Activated T-helper 17 cell treated with anti-CD3 and anti-CD28 coated beads, Interleukin-2, amount 50 U/mL, for 72 hours (primary cell): ENCODE data around the gene TYK2. TPM values are rescaled to one million over a fixed set of nuclear protein-coding genes. Genes with fewer than 3 reads are reported as not detected.
"Not testable (repeated sequence)": the region's sequence is repeated elsewhere in the genome, so short reads cannot be mapped to it uniquely, and the experiment has no call there.

Experiments used
- ATAC-seq: fragments of 150-1000 bp; cut with Tn5 transposase; replicated peaks from 2 replicates; pipeline ENCODE4 v1.10.0; 2021; ENCODE audit warnings: mild to moderate bottlenecking, moderate library complexity
- H3K27ac Mint-ChIP-seq: one replicate; pipeline ENCODE4 v1.8.0; 2022; ENCODE audit warnings: mixed read lengths
- H3K27me3 Mint-ChIP-seq: one replicate; pipeline ENCODE4 v1.8.0; 2022; ENCODE audit warnings: mixed read lengths
- H3K36me3 Mint-ChIP-seq: one replicate; pipeline ENCODE4 v1.8.0; 2022; ENCODE audit warnings: low read depth, mild to moderate bottlenecking, mixed read lengths
- H3K4me1 Mint-ChIP-seq: one replicate; pipeline ENCODE4 v1.8.0; 2022; ENCODE audit warnings: mixed read lengths
- H3K4me3 Mint-ChIP-seq: one replicate; pipeline ENCODE4 v1.8.0; 2022; ENCODE audit warnings: mild to moderate bottlenecking, mixed read lengths
- H3K9me3 Mint-ChIP-seq: one replicate; pipeline ENCODE4 v1.8.0; 2022; ENCODE audit warnings: mixed read lengths
- total RNA-seq, 2 donors: library from RNA; stranded (reverse); gene quantifications; one replicate each; pipeline ENCODE4 v1.2.3, GENCODE V29; 2022

Gene TYK2
- total RNA-seq, 2 donors from 2014 or later: 221 to 245 TPM

DNA sequence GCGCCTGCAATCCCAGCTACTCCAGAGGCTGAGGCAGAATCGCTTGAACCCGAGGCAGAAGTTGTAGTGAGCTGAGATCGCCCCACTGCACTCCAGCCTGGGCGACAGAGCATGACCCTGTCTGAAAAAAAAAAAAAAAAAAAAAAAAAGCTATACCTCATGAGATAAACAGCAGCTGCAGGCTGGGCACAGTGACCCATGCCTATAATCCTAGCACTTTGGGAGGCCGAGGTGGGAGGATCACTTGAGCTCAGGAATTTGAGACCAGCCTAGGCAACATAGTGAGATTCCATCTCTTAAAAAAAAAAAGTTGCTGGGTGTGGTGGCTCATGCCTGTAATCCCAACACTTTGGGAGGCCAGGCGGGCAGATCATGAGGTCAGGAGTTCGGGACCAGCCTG is 19.0 kb upstream of the TYK2 start:
- not testable (repeated sequence) for H3K4me3 Mint-ChIP-seq, H3K27me3 Mint-ChIP-seq, ATAC-seq, H3K27ac Mint-ChIP-seq, H3K9me3 Mint-ChIP-seq
- Mint-ChIP-seq H3K36me3 (peaks cover 89% of the 10 kb centered on the region), H3K4me1 (peaks cover 24% of the 10 kb centered on the region)

DNA sequence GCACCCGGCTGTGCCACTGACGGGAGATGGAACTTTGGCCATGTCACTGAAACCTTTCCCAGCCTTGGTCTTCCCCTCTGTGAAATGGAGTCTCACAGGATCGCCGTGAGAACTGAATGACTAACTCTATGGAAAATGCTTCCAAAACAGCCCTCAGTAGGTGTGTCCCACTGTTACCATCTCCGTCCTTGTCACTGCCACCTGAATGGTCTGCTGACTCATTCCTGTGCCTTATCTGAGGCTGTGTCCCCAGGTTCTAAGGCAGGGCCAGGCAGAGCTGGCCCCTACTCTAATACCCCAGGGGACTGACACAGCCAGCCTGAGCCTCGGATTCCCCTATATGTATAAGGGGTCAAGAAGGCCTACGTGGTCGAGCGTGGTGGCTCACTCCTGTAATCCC is 18.4 kb upstream of the TYK2 start:
- H3K4me3 Mint-ChIP-seq: no peak overlapping the region
- H3K27me3 Mint-ChIP-seq: no peaks in the 10 kb centered on the region
- H3K27ac Mint-ChIP-seq: peak overlapping the region; percentile 27
- H3K36me3 Mint-ChIP-seq: peaks cover 94% of the 10 kb centered on the region
- peaks cover 24% of the 10 kb centered on the region for H3K4me1 Mint-ChIP-seq
- no peak for ATAC-seq
- no peaks in the 10 kb centered on the region for H3K9me3 Mint-ChIP-seq

DNA sequence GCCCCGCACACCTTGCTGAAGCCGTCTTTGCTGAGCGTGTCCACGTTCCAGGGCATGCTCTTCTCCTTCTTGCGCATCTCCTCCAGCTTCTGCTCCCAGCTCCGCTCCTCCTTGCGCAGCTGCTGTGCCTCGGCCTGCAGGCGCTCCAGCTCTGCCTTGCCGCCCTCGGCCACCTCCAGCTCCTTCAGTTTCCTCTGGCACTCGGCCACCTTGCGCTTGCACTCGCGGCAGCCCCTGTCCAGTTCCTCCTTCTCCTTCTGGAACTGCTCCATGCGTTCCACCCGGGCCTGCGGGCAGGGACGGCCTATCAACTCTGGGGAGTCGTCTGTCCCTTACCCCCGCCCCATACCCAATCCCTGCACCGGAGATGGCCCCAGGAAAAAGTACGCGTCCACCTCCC is 15.5 kb upstream of the TYK2 start:
- H3K27ac Mint-ChIP-seq: no peak overlapping the region
- peaks cover 11% of the 10 kb centered on the region for H3K4me1 Mint-ChIP-seq
- peaks cover 93% of the 10 kb centered on the region for H3K36me3 Mint-ChIP-seq
- no peaks in the 10 kb centered on the region for H3K27me3 Mint-ChIP-seq
- no peak for ATAC-seq
- no peaks in the 10 kb centered on the region for H3K9me3 Mint-ChIP-seq
- H3K4me3 Mint-ChIP-seq: no peak overlapping the region

DNA sequence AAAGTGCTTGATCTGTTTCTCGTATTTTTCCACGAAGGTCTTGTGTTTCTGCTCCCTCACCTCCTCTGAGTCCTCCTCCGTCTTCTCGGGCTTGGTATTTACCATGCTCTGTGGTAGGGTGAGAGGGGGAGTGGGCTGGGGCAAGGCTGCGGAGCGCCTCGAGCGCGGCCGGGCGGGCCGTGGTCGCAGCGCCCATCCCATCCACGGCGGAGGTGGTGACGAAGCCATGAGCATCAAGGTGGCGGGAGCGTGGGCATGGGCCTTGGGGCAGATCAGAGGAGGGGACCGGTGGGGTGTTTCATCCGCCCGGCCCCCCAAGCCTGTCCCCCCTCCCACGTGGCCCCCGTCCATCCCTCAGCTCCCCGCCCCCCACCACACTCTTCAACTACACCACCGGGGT is 15.1 kb upstream of the TYK2 start:
- peaks cover 15% of the 10 kb centered on the region for H3K4me1 Mint-ChIP-seq
- peaks cover 93% of the 10 kb centered on the region for H3K36me3 Mint-ChIP-seq
- no peaks in the 10 kb centered on the region for H3K9me3 Mint-ChIP-seq
- H3K27me3 Mint-ChIP-seq: no peaks in the 10 kb centered on the region
- no peak for ATAC-seq
- no peak overlapping the region for H3K27ac Mint-ChIP-seq
- H3K4me3 Mint-ChIP-seq: no peak overlapping the region

DNA sequence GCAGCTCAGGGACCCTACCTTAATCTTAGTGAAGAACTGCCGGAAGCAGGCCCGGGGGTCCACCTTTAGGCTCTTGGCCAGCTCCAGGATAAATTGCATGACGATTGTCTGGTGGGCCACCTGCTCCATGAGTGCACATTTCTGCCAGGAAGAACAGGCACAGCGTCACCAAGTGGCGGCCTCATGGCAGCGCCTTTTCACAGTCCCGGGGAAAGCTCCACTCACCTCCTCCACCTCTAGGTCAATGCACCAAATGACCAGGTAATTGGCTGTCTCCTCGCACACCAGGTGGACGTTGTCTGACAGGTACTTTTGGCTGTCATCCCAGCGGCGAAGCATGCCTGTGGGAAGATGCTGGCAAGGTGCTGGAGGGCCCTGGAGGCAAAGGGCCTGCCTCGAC is 14.6 kb upstream of the TYK2 start:
- Mint-ChIP-seq H3K4me3 (no peak overlapping the region), H3K4me1 (peaks cover 15% of the 10 kb centered on the region), H3K9me3 (no peaks in the 10 kb centered on the region), H3K27ac (no peak overlapping the region), H3K36me3 (peaks cover 93% of the 10 kb centered on the region), H3K27me3 (no peaks in the 10 kb centered on the region)
- ATAC-seq: no peak

DNA sequence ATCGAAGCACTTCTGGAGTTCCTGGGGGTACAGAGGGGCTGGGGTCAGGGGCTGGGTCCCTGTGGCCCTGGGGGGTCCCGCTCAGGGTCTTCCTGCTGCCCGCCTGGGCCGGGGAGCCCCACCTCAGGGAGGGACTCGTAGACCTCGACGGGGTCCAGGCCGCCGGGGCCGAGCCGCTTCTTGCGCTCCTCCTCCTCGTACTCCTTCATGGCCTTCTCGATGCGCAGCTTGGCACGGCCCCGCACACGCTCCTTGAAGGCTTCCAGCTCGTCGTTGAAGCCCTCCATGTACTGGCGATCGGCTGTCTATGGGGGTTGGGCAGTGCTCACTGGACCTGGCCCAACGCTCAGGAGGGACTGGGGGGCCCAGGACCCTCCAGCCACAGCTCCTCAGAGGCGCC is 12.8 kb upstream of the TYK2 start:
- no peak overlapping the region for H3K4me3 Mint-ChIP-seq
- H3K27ac Mint-ChIP-seq: no peak overlapping the region
- H3K9me3 Mint-ChIP-seq: no peaks in the 10 kb centered on the region

DNA sequence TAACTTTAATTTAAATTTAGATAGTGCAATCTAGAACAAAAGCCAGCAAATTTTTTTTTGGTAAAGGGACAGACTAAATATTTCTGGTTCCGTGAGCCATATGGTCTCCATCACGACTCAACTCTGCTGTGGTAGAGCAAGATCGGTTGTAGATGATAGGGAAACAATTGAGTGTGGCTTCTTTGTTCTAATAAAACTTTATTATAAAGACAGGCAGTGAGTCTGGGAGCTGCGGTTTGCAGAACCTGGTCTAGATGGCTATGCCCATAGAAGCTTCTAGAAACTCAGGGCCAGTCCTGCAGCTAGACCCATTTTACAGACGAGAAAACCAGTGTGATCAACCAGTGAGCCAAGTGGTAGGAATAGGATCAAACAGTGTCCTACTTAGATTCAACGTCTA is 11.7 kb upstream of the TYK2 start:
- peaks cover 71% of the 10 kb centered on the region for H3K36me3 Mint-ChIP-seq
- no peak overlapping the region for H3K27ac Mint-ChIP-seq
- H3K4me1 Mint-ChIP-seq: peaks cover 5% of the 10 kb centered on the region
- H3K9me3 Mint-ChIP-seq: no peaks in the 10 kb centered on the region
- no peak overlapping the region for H3K4me3 Mint-ChIP-seq
- no peaks in the 10 kb centered on the region for H3K27me3 Mint-ChIP-seq
- no peak for ATAC-seq

More for the DNA sequence above, 12.8 kb upstream of the TYK2 start:
- Mint-ChIP-seq H3K27me3 (no peaks in the 10 kb centered on the region), H3K36me3 (peaks cover 80% of the 10 kb centered on the region), H3K4me1 (peaks cover 11% of the 10 kb centered on the region)
- ATAC-seq: no peak

DNA sequence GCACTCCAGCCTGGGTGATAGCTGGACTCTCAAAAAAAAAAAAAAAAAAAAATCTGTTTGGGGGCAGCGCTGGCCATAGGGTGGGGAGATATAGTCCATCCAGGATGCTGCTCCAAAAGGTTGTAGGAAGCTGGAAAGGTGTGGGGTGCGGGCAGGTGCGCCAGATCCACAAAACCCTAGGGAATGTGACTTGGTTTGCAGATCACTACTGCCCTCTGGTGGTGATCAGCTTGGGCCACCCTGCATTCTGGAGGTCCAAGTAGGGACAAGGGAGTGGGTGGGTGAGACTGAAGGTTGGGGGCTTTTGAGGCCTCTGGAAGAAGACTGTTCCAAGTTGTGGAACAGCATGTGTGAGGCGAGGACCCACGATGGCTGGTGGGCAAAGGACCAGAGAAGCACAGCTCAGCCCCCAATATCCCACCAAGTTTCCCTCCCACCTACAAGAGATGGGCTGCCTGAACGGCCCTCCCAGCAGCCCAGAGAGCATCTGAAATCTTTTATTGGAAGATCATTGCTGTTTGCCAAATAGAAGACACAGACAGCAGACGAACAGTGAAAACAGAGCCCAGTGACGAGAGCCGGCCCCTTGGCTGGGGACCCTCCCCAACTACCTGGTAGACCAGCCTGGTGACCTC is 10.4 kb upstream of the TYK2 start:
- Mint-ChIP-seq H3K4me1 (peaks cover 5% of the 10 kb centered on the region), H3K4me3 (no peak overlapping the region), H3K9me3 (no peaks in the 10 kb centered on the region), H3K27ac (peak overlapping the region; percentile 47), H3K36me3 (peaks cover 58% of the 10 kb centered on the region), H3K27me3 (no peaks in the 10 kb centered on the region)
- ATAC-seq: peak; percentile 59

DNA sequence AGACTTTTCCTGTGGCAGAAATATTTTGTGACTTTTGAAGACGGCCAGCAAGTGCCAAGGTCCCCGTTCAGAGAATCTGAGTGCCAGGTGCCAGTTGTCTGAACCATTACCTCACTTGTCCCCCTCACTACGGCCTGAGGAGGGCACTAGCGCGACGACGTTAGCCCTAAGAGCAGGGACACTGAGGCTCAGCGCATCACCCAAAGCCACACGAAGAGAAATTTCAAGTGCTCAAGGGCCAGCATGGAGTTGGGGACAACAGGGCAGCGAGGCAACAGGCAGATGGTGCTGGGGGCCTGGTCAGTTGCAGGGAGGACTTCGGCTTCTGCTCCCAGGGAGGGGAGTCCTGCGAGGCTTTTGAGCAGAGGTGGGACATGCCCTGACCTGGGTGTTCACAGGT is 9.5 kb upstream of the TYK2 start:
- H3K4me3 Mint-ChIP-seq: no peak overlapping the region
- H3K4me1 Mint-ChIP-seq: peaks cover 5% of the 10 kb centered on the region
- peak overlapping the region; percentile 47 for H3K27ac Mint-ChIP-seq
- no peaks in the 10 kb centered on the region for H3K9me3 Mint-ChIP-seq
- ATAC-seq: no peak
- H3K27me3 Mint-ChIP-seq: no peaks in the 10 kb centered on the region
- H3K36me3 Mint-ChIP-seq: peaks cover 49% of the 10 kb centered on the region

DNA sequence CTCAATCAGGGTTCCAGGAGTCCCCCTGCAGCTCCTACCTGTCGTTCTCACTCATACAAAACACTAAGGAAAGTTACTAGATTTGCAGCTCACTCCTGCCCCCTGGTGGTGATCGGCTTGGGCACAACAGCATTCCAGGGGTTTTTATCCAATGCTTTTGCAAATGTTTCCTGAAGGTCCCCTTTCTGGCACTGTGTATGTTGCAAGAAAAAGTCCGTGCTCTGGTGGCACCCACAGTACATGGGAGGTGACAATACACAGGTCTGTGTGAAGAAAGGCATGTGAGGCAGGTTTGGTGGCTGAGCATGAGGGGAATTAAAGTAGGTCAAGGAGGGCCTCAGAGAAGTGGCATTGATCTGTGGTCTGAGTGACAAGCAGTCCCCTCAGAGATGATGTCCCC is 8.6 kb upstream of the TYK2 start:
- Mint-ChIP-seq H3K4me3 (no peak overlapping the region), H3K27ac (no peak overlapping the region), H3K9me3 (no peaks in the 10 kb centered on the region), H3K36me3 (peaks cover 40% of the 10 kb centered on the region), H3K4me1 (peaks cover 5% of the 10 kb centered on the region), H3K27me3 (no peaks in the 10 kb centered on the region)
- peak; percentile 75 for ATAC-seq

DNA sequence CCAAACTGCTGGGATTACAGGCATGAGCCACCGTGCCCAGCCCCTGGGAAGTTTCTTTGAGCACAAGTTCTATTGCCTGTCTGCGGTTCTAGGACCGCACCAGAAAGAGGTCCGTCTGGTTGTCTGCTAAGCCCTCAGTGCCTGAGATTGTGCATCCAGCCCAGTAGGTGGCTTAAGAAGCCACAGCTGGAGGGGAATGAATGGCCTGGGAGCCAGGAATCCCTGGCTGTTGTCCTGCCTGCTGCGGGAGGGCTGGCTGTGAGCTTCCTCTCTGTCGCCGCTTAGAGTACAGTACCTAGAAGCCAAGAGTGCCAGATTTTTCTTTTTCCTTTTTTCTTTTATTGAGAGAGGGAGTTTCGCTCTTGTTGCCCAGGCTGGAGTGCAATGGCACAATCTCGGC is 4.2 kb upstream of the TYK2 start:
- H3K36me3 Mint-ChIP-seq: peaks cover 12% of the 10 kb centered on the region
- H3K27ac Mint-ChIP-seq: no peak overlapping the region
- no peak overlapping the region for H3K4me3 Mint-ChIP-seq
- H3K4me1 Mint-ChIP-seq: peaks cover 8% of the 10 kb centered on the region
- no peaks in the 10 kb centered on the region for H3K9me3 Mint-ChIP-seq
- ATAC-seq: no peak
- H3K27me3 Mint-ChIP-seq: no peaks in the 10 kb centered on the region

DNA sequence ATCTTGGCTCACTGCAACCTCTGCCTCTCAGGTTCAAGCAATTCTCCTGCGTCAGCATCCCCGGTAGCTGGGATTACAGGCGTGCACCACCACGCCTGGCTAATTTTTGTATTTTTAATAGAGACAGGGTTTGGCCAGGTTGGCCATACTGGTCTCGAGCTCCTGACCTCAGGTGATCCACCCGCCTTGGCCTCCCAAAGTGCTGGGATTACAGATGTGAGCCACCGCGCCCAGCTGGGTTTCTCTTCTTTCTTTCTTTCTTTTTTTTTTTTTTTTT is 2.8 kb upstream of the TYK2 start:
- Mint-ChIP-seq H3K4me1 (peaks cover 14% of the 10 kb centered on the region), H3K36me3 (peaks cover 23% of the 10 kb centered on the region)
- H3K4me3 Mint-ChIP-seq, H3K27ac Mint-ChIP-seq, H3K27me3 Mint-ChIP-seq, ATAC-seq, H3K9me3 Mint-ChIP-seq: not testable (repeated sequence)

DNA sequence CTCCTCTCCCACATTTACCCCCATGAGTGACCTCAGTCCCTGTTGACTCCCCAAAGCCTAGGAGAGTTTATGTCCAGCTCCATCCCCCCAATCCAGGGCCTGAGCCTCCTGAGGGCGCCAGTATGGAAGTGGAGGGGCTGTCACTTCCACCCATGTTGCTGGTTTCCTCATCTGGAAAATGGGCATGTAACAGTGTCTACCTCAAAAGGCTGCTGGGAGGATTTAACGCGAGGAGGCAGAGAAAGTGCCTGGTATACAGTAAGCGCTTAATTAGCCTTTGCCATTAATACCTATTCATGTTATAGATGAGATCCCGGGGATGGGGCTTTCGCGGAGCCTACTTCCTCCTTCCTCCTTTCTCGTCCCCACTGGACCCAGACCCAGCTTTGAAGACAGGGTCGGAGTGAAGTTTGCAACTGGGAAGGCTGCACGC is 476 bp downstream of the TYK2 start:
- Mint-ChIP-seq H3K9me3 (no peaks in the 10 kb centered on the region), H3K4me3 (peak overlapping the region; percentile 89)
- ATAC-seq: no peak

DNA sequence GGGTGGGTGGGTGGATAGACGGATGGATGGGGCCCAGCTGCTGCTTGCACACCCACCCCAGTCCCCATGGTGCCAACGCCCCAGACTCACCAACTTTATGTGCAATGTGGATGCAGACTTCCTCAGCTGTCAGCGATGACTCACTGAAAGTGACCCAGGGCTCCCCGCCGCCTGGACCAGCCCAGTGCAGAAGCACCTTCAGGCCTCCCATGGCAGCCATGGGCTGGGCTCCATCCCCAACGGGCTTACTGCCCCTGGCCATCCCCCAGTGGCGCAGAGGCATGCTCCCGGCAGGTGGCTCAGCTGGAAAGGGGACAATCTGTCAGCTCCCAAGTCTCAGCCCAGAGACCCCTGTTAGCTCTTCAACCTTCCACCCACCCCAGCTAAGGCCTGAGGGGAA is 2.2 kb downstream of the TYK2 start:
- Mint-ChIP-seq H3K27me3 (no peaks in the 10 kb centered on the region), H3K4me1 (peaks cover 14% of the 10 kb centered on the region), H3K27ac (peak overlapping the region; percentile 71), H3K9me3 (no peaks in the 10 kb centered on the region), H3K36me3 (peaks cover 66% of the 10 kb centered on the region), H3K4me3 (peak overlapping the region; percentile 34)
- ATAC-seq: no peak

More for the DNA sequence above, 476 bp downstream of the TYK2 start:
- H3K27me3 Mint-ChIP-seq: no peaks in the 10 kb centered on the region
- H3K36me3 Mint-ChIP-seq: peaks cover 49% of the 10 kb centered on the region
- H3K27ac Mint-ChIP-seq: peak overlapping the region; percentile 85
- peaks cover 14% of the 10 kb centered on the region for H3K4me1 Mint-ChIP-seq

DNA sequence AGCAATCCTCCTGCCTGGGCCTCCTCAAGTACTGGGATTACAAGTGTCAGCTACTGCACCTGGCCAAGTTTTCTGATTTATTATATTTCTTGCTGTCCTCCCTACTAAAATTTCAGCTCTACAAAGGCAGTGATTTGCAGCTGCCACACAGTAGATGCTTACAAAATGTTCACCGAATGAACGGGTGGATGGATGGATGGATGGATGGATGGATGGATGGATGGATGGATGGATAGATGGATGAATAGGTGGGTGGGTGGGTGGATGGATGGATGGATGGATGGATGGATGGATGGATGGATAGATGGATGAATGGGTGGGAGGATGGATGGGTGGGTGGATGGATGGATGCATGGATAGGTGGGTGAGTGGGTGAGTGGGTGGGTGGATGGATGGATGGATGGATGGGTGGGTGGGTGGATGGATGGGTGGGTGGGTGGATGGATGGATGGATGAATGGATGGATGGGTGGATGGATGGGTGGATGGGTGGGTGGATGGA is 3.2 kb downstream of the TYK2 start:
- not testable (repeated sequence) for H3K4me3 Mint-ChIP-seq, H3K9me3 Mint-ChIP-seq, ATAC-seq, H3K27me3 Mint-ChIP-seq, H3K27ac Mint-ChIP-seq
- peaks cover 14% of the 10 kb centered on the region for H3K4me1 Mint-ChIP-seq
- peaks cover 75% of the 10 kb centered on the region for H3K36me3 Mint-ChIP-seq

DNA sequence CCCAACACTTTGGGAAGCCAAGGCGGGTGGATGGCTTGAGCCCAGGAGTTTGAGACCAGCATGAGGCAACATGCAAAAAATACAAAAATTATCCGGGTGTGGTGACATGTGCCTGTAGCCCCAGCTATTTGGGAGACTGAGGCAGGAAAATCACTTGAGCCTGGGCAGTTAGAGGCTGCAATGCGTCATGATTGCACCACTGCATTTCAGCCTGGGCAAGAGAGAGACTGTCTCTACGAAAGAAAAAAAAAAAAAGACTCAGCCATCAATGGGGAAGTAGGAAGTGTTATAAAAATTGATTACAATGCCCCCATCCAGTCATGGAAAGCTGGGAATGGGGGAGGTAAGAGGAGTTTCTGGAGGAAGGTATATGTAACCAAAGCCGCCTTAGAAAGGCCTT is 5.4 kb downstream of the TYK2 start:
- ATAC-seq: no peak
- H3K4me3 Mint-ChIP-seq: no peak overlapping the region
- H3K9me3 Mint-ChIP-seq: no peaks in the 10 kb centered on the region
- peaks cover 85% of the 10 kb centered on the region for H3K36me3 Mint-ChIP-seq
- H3K4me1 Mint-ChIP-seq: peaks cover 7% of the 10 kb centered on the region
- no peaks in the 10 kb centered on the region for H3K27me3 Mint-ChIP-seq
- H3K27ac Mint-ChIP-seq: no peak overlapping the region
